Activated B cell treated with CpG ODN at 0.5 μM for 24 hours (primary cell): ENCODE data around the gene TTC33. TPM values are rescaled to one million over a fixed set of nuclear protein-coding genes. Genes with fewer than 3 reads are reported as not detected.
"Not testable (repeated sequence)": the region's sequence is repeated elsewhere in the genome, so short reads cannot be mapped to it uniquely, and the experiment has no call there.

ENCODE experiments used
- ATAC-seq: fragments of 200-7000 bp; cut with Tn5 transposase; one replicate; pipeline ENCODE4 v1.10.0; 2021; ENCODE audit warnings: low read depth, mild to moderate bottlenecking, moderate library complexity
- CTCF ChIA-PET: fragments of 350-600 bp; sonication (Branson Sonifier 250); formaldehyde crosslinking; loops from one replicate; lab custom pipeline; 2021; ENCODE audit warnings: antibody characterized with exemption; lab: Charles Lee
- POLR2A ChIA-PET: fragments of 350-600 bp; sonication (Branson Sonifier 250); formaldehyde crosslinking; loops from one replicate; lab custom pipeline; 2021; ENCODE audit warnings: antibody characterized with exemption; lab: Charles Lee
- DNase-seq: peaks from one replicate; pipeline ENCODE4 v3.0.0; 2022
- H3K27ac Mint-ChIP-seq: one replicate; pipeline ENCODE4 v1.8.0; 2020; ENCODE audit warnings: mixed read lengths
- H3K27me3 Mint-ChIP-seq: one replicate; pipeline ENCODE4 v1.8.0; 2021; ENCODE audit warnings: mixed read lengths
- H3K36me3 Mint-ChIP-seq: one replicate; pipeline ENCODE4 v1.8.0; 2021; ENCODE audit warnings: low read depth, mixed read lengths
- H3K4me1 Mint-ChIP-seq: one replicate; pipeline ENCODE4 v1.8.0; 2021; ENCODE audit warnings: mixed read lengths
- H3K4me3 Mint-ChIP-seq: one replicate; pipeline ENCODE4 v1.8.0; 2020; ENCODE audit warnings: mild to moderate bottlenecking, mixed read lengths
- H3K9me3 Mint-ChIP-seq: one replicate; pipeline ENCODE4 v1.8.0; 2020; ENCODE audit warnings: mixed read lengths
- intact Hi-C: fragments of 100-400 bp; cut with micrococcal nuclease; formaldehyde crosslinking; loops from one replicate; pipeline ENCODE4 v1.15.1; 2024
- total RNA-seq: library from RNA; stranded (reverse); gene quantifications from 2 replicates; pipeline ENCODE4 v1.2.3, GENCODE V29; 2022
- TF ChIP-seq, protein P1 (sequence below): fragments of 200-600 bp; IDR thresholded peaks from one replicate; pipeline ENCODE4 v1.8.0; 2022; ENCODE audit warnings: antibody characterized with exemption, mild to moderate bottlenecking

The TTC33 gene
- total RNA-seq, 1 donor from 2014 or later, result 9.2 TPM

DNA sequence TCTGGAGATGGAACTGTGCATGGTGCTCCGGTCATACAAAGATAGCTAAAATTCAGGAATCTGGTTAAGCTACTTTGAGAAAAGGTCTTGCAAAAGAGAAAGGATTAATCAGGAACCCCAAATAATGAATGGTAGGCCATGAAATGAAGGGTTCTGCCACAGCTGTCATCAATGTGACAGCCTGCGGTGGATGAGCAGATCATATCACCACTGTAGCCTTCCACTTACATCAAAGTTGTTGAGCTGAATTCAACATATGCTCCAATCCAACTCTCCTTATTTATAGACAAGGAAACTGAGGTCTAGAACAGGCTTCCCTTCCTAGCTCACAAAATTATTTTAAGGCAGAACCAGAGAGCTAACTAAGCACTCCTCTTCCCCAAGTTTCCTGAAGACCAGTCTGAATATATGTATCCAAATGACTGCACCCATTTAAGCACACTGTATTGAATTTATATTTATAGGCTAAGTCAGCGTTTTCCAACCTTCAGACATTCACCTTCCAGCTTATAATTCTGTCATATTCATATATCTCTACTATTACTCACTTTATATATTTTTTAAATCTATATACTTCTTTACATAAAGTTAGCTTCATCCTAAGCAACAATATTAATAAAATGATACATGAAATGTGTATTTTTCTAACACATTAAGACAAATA lies 90.0 kb downstream of the TTC33 start:
- intact Hi-C loops, result no loop called here
- ChIA-PET POLR2A (interaction anchor here (0.6 kb wide), 1 partner anchor 128 kb away, joined by 4 read pairs; no protein-coding TSS in a partner anchor), CTCF (no interaction called here)
- ATAC-seq (no peak), DNase-seq (no peak)
- peaks cover 10% of the 10 kb centered on the region for H3K4me1 Mint-ChIP-seq
- H3K9me3 Mint-ChIP-seq, result no peaks in the 10 kb centered on the region
- no peak overlapping the region for H3K27ac Mint-ChIP-seq
- no peaks in the 10 kb centered on the region for H3K27me3 Mint-ChIP-seq
- no peaks in the 10 kb centered on the region for H3K36me3 Mint-ChIP-seq
- TF ChIP-seq, protein P1, sequence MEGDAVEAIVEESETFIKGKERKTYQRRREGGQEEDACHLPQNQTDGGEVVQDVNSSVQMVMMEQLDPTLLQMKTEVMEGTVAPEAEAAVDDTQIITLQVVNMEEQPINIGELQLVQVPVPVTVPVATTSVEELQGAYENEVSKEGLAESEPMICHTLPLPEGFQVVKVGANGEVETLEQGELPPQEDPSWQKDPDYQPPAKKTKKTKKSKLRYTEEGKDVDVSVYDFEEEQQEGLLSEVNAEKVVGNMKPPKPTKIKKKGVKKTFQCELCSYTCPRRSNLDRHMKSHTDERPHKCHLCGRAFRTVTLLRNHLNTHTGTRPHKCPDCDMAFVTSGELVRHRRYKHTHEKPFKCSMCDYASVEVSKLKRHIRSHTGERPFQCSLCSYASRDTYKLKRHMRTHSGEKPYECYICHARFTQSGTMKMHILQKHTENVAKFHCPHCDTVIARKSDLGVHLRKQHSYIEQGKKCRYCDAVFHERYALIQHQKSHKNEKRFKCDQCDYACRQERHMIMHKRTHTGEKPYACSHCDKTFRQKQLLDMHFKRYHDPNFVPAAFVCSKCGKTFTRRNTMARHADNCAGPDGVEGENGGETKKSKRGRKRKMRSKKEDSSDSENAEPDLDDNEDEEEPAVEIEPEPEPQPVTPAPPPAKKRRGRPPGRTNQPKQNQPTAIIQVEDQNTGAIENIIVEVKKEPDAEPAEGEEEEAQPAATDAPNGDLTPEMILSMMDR, result no peak
- H3K4me3 Mint-ChIP-seq, result no peak overlapping the region

DNA sequence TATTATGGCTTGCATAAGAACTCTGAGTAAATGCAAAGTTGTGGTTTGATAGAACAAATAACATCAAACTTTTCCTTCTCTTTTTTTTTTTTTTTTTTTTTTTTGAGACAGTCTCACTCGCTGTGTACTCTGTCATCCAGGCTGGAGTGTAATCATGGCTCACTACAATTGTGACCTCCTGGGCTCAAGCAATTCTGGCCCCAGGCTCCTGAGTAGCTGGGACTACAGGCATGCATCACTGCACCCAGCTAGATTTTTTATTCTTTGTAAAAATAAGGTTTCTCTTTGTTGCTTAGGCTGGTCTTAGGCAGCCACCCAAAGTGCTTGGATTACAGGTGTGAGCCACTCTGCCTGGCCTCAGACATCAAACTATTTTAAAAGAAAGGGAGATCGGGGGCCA lies 95.0 kb downstream of the TTC33 start:
- ChIA-PET CTCF (no interaction called here), POLR2A (interaction anchor here (1.2 kb wide), 1 partner anchor 11 kb away, joined by 8 read pairs; no protein-coding TSS in a partner anchor)
- H3K36me3 Mint-ChIP-seq, result no peaks in the 10 kb centered on the region
- TF ChIP-seq, protein P1, result no peak
- no peaks in the 10 kb centered on the region for H3K27me3 Mint-ChIP-seq
- no peaks in the 10 kb centered on the region for H3K4me1 Mint-ChIP-seq
- H3K4me3 Mint-ChIP-seq, result no peak overlapping the region
- no peaks in the 10 kb centered on the region for H3K9me3 Mint-ChIP-seq
- no peak overlapping the region for H3K27ac Mint-ChIP-seq
- intact Hi-C loops, result no loop called here
- no peak for ATAC-seq
- DNase-seq, result no peak

DNA sequence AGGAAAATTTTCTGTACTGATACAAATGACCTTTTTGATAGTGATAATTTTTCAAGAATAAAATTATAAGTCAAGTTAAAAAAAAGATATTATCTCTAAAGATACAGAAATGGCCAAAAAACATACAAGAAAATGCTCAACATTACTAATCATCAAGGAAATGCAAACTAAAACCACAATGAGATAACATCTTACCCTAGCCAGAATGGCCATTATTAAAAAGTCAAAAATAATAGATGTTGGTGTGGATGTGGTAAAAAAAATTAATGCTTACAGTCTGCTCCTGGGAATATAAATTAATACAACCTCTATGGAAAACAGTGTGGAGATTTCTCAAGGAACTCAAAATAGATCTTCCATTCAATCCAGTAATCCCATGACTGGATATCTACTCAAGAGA lies 99.0 kb downstream of the TTC33 start:
- Mint-ChIP-seq H3K4me1 (peaks cover 28% of the 10 kb centered on the region), H3K27ac (no peak overlapping the region)

DNA sequence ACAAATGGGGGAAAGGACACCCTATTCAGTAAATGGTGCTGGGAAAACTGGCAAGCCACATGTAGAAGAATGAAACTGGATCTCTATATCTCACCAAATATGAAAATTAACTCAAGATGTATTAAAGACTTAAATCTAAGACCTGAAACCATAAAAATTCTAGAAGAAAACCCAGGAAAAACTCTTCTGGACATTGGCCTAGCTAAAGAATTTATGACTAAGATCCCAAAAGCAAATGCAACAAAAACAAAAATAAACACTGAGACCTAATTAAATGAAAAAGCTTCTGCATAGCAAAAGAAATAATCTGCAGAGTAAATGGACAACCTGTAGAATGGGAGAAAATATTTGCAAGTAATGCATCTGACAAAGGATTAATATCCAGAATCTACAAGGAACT lies 99.7 kb downstream of the TTC33 start:
- POLR2A ChIA-PET, H3K9me3 Mint-ChIP-seq: not testable (repeated sequence)

More for the DNA sequence above, 99.0 kb downstream of the TTC33 start:
- no peaks in the 10 kb centered on the region for H3K36me3 Mint-ChIP-seq
- no peak for ATAC-seq
- H3K9me3 Mint-ChIP-seq, result no peaks in the 10 kb centered on the region
- no peaks in the 10 kb centered on the region for H3K27me3 Mint-ChIP-seq
- TF ChIP-seq, protein P1, result no peak
- no peak for DNase-seq
- H3K4me3 Mint-ChIP-seq, result no peak overlapping the region
- intact Hi-C loops, result no loop called here
- CTCF ChIA-PET, result no interaction called here
- POLR2A ChIA-PET, result no interaction called here

DNA sequence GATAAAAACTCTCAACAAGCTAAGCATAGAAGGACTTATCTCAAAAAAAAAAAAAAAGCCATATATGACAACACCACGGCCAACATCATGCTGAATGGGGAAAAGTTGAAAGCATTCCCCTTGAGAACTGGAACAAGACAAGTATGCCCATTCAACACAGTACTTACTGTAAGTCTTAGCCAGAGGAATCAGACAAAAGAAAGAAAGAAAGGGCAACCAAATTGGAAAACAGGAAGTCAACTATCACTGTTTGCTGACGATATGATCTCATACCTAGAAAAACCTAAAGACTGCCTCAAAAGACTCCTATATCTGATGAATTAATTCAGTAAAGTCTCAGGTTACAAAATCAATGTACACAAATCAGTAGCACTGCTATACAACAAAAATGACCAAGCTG lies 100.6 kb downstream of the TTC33 start:
- H3K9me3 Mint-ChIP-seq, result no peaks in the 10 kb centered on the region
- ATAC-seq, result no peak

More for the DNA sequence above, 99.7 kb downstream of the TTC33 start:
- intact Hi-C loops, DNase-seq, H3K36me3 Mint-ChIP-seq, ATAC-seq, H3K27me3 Mint-ChIP-seq, CTCF ChIA-PET, H3K27ac Mint-ChIP-seq, H3K4me3 Mint-ChIP-seq: not testable (repeated sequence)
- H3K4me1 Mint-ChIP-seq, result peaks cover 28% of the 10 kb centered on the region

More for the DNA sequence above, 100.6 kb downstream of the TTC33 start:
- POLR2A ChIA-PET, result no interaction called here
- CTCF ChIA-PET, result interaction anchor here (0.7 kb wide), 1 partner anchor 707 kb away, joined by 3 read pairs; no protein-coding TSS in a partner anchor
- Mint-ChIP-seq H3K4me3 (no peak overlapping the region), H3K27me3 (no peaks in the 10 kb centered on the region), H3K4me1 (peaks cover 28% of the 10 kb centered on the region), H3K27ac (no peak overlapping the region), H3K36me3 (no peaks in the 10 kb centered on the region)
- no peak for DNase-seq
- intact Hi-C loops, result no loop called here
- TF ChIP-seq, protein P1, result no peak
